GM10266 (cell line): ENCODE measurements around the gene CD14.

ENCODE experiments used
- DNase-seq: peaks from one replicate; pipeline ENCODE4 v3.0.0; 2012; ENCODE audit errors: extremely low spot score
- TF ChIP-seq, protein P1 (sequence below): IDR thresholded peaks from 2 replicates; pipeline ENCODE4 v1.5.1; 2012; ENCODE audit warnings: mild to moderate bottlenecking, low read depth; ENCODE audit not compliant: control insufficient read depth, insufficient read depth; ENCODE audit errors: missing control alignments

CD14 gene

DNA sequence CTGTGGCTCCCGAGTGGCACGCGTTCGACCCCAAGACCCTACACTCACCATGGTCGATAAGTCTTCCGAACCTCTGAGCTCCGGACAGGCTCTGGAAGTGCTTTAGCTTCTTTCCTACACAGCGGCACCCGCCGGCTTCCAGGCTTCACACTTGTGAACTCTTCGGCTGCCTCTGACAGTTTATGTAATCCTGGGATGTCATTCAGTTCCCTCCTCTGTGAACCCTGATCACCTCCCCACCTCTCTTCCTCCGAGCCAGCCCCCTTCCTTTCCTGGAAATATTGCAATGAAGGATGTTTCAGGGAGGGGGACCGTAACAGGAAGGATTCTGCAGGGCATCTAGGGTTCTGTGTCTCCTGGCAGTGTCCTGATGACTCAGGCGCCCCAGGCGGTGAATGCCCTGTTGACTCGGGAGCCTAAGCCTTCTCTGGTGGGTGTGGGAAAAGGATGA is at the start of gene CD14:
CD14 (minus strand) TSS at position 155 of the 451 bp plus-strand sequence; CDS start at position 51, 104 bp downstream.
- no peak for DNase-seq

DNA sequence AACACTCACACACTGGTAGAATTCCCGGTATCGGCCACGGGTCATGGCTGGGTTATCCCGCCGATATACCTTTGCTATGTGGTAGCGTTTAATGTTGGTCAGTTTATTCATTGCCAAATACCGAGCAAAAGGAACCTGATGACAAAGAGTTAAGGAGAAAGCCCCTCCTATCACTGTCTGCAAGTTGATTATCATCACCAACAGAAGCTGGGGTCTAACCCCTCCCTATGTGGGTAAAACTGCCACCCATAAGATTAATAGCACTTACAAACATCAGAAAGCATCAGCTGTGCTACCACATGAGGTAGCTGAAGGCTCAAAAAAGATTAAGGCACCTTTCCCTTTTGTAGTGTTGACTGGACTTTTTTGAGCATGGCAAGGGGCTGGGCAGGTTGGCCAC is 46.0 kb upstream of the CD14 start:
- TF ChIP-seq, protein P1, sequence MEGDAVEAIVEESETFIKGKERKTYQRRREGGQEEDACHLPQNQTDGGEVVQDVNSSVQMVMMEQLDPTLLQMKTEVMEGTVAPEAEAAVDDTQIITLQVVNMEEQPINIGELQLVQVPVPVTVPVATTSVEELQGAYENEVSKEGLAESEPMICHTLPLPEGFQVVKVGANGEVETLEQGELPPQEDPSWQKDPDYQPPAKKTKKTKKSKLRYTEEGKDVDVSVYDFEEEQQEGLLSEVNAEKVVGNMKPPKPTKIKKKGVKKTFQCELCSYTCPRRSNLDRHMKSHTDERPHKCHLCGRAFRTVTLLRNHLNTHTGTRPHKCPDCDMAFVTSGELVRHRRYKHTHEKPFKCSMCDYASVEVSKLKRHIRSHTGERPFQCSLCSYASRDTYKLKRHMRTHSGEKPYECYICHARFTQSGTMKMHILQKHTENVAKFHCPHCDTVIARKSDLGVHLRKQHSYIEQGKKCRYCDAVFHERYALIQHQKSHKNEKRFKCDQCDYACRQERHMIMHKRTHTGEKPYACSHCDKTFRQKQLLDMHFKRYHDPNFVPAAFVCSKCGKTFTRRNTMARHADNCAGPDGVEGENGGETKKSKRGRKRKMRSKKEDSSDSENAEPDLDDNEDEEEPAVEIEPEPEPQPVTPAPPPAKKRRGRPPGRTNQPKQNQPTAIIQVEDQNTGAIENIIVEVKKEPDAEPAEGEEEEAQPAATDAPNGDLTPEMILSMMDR = no peak
- DNase-seq = no peak

More for the DNA sequence above, at the start of gene CD14:
- TF ChIP-seq, protein P1 = no peak

DNA sequence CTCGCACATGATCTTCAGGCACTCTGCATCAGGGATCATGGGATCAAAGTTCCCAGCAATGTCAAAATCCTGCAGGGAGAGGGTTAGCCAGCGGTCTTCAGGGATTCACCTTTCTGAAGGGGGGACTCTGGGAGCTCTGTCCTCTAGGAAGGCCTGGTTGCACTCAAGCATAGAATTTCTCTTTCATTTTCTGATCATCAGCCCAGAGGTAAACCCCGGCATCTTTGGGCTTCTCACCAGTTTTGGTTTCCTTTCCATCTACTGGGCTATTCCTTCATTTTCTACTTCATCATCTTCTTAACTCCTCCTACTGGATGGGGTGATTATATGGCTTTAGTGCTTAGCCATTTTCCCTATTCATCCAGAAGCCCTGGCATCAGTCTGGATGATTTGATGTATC is 45.0 kb upstream of the CD14 start:
- TF ChIP-seq, protein P1 = no peak
- peak; percentile 33 for DNase-seq

DNA sequence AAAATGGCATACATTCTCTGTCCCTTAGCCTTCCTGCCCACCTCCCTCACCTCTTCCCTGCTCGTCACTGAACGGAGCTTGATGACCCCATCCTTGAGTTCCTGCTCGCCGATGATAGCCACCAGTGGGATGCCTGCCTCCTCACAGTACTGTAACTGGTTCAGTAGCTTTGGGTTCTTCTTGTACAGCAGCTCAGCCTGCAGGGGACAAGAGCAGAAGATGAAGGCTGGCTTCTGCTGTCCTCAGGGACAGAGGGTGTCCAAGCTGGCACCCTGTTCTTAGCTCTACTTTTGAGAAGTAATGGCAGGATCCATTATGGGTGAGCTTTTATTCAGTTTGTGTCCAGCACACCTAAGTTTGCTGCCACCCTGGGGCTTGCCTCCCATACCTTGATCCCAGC is 41.7 kb upstream of the CD14 start:
- TF ChIP-seq, protein P1 = no peak

DNA sequence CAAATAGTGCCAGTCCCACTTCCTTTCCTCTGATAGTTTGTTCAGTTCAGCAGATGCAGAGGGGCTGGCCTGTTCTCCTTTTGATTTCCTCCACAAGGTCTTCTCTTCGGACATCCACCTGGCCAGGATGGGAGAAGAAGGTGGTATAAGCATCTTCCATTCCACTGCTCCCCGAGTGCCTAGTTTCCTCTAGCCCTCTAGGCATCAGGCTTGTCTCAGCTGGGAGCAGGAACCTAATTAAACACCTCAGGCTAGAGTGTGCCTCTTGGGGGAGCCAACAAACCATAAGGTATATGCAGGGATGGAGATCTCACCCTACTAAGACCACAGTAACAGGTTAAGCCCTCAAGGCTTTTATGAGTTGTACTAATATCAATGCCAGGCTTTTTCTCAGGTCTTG is 41.2 kb upstream of the CD14 start:
- DNase-seq = peak; percentile 29
- TF ChIP-seq, protein P1 = no peak

More for the DNA sequence above, 41.7 kb upstream of the CD14 start:
- DNase-seq = no peak

DNA sequence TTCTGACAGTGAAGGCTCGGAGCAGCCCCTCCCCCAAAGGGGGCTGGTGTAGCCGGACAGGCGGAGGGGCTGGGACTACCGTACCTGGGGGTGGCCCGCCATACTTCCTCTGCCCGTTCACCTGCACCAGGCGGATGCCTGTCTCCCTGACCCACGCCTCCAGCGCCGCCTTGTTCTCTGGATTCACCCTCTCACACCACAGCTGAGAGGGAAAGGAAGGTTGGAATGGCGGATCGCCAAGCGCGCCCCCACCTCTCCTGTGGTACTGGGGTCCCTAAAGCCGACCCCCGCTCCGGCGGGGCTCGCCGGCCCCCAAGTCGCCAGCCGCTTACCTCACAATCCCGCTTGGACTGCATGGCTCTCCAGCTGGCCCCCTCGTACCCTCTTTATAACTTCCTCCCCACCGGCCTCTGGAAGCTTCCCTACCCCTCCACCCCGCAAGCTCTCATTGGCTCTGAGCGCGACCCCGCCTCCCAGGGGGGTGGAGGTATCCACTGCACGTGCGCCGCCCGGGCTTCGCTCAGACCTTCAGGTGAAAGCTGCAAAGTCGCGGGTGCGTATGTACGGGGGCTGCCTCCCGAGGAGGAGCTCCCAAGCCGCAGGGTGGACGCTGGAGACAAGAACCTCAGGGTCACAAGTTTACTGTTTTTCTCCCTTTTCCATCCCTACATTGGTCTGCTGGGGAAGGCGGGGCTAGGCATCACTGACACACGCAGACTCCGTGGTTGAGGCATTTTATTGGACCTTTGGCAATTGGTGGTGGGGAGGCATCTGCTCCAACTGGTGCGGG is 40.4 kb upstream of the CD14 start, which contains the start of gene DND1:
DND1 (minus strand) TSS at position 390 of the 790 bp plus-strand sequence; CDS start at position 356, 34 bp downstream.
- DNase-seq = peak; percentile 38

More for the DNA sequence above, 40.4 kb upstream of the CD14 start, which contains the start of gene DND1:
- TF ChIP-seq, protein P1 = no peak
